Measurements from ENCODE around the gene ARL3.

DNA sequence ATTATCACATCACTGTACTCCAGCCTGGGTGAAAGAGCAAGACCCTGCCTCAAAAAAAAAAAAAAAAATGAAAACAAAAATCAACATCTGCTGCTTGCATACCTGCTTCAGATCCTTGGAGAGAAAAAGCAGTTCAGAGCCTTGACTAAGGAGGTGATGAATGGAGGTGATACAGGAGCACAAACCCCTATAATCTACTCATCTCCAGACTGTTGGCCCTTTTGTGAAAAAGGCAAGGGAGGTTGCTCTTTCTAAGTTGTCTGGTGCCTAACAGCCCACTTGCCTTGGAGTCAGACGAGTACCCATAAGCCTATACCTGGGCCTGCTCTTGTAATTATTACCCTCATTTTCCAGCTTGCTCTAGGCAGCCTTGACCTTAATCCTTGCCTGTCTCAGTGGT, 1.7 kb upstream of the ARL3 start:
- TF ChIP-seq, protein P1, sequence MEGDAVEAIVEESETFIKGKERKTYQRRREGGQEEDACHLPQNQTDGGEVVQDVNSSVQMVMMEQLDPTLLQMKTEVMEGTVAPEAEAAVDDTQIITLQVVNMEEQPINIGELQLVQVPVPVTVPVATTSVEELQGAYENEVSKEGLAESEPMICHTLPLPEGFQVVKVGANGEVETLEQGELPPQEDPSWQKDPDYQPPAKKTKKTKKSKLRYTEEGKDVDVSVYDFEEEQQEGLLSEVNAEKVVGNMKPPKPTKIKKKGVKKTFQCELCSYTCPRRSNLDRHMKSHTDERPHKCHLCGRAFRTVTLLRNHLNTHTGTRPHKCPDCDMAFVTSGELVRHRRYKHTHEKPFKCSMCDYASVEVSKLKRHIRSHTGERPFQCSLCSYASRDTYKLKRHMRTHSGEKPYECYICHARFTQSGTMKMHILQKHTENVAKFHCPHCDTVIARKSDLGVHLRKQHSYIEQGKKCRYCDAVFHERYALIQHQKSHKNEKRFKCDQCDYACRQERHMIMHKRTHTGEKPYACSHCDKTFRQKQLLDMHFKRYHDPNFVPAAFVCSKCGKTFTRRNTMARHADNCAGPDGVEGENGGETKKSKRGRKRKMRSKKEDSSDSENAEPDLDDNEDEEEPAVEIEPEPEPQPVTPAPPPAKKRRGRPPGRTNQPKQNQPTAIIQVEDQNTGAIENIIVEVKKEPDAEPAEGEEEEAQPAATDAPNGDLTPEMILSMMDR (IDR thresholded peaks at IDR 0.05), result no peak
- TF ChIP-seq POLR2A (IDR thresholded peaks at IDR 0.05), result no peak
- TF ChIP-seq POLR2AphosphoS5 (IDR thresholded peaks at IDR 0.05), result no peak

Measured in gastroesophageal sphincter (tissue), 3 donors.